Activated naive CD4-positive, alpha-beta T cell treated with Interleukin-2 at 50 U/mL for 16 hours (primary cell): ENCODE results near the gene PYGL.
A peak's percentile ranks its signal among the peaks of the same experiment; 100 is the strongest.
"Not testable (repeated sequence)": the region's sequence is repeated elsewhere in the genome, so short reads cannot be mapped to it uniquely, and the experiment has no call there.

Experiments
- DNase-seq: peaks from one replicate; pipeline ENCODE4 v3.0.0-alpha.2; 2020

Gene PYGL

GRCh38 chr14:50943943-50944646, at the start of gene PYGL:
PYGL (minus strand) TSS chr14:50944483; CDS start chr14:50944403, 80 bp downstream.
- peak; percentile 25 for DNase-seq

GRCh38 chr14:50985859-50986331, 41.6 kb upstream of the PYGL start:
- no peak for DNase-seq

DNA sequence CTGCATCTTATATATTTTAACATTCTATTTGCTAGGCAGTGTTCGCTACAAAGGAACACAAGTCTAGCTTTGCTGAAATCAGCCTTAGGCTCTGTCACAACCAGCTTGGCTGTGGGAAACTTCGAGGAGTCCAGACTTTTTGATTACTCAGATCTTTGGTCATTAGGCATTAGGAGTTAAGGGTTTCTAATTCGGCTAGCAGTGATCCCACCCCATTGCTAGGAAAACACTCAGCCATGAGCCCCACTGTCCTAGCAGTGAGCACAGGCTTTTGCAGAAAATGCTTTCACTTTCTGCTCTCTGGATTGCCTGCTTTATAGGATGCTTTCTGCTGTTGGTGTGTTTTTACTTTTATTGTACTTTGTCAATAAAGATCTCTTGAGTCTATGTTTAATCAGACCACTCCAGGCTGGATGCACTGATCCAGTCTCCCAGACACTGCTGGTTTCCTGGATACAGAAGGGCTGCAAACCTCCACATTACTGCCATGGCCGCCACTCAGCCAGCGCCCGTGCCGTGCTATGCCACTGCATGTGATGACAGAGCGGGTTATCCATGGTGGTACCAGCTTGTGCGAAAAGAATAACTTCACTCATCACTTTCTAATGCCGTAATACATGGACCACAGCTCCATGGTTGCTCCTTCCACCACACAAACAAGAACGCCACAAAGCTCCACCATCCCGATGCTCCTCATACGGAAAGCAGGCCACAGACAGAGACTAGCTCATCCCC, 41.0 kb upstream of the PYGL start:
- no peak for DNase-seq

GRCh38 chr14:50984036-50984710, 39.9 kb upstream of the PYGL start:
- no peak for DNase-seq

DNA sequence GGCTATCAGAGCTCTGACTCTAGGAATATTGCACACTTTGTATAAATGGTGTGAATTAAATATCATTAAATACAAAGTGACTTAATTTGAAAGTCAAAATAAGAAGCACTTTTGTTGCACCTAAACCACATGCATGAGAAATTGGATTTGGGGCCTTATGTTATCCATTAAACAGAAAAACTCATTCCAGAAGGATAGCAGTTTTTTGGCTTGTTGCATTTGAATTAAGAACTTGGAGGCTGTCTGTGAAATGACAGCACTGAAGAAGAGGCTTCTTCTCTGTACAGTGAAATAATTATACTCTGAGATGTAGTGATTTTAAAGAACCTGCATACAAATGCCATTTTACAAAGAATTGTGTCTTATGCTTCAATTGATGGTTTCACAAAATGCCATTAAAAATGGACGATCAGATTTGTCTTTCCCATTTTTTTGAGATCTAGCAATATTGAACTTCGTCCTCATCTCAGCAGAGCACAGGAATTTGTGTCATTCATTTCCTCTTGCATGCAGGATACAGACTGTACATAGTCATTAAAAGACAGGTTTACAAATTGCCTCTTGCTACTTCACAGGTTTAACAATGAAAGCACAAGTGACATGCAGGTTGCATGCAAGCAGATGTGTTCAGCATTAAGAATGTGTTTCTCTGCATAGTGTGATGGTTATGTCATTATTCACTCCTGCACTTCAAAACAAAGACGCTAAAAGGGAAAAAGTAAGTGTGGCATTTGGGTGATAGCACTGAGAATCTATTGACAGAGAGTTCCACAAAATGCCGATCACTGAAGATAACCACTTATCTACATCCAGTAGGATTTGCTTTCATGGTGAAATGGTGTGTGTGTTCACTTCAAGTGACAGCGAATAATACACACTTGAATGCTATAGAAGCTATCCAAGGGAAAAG, 35.9 kb upstream of the PYGL start:
- DNase-seq, result no peak

GRCh38 chr14:50978888-50979287, 34.6 kb upstream of the PYGL start:
- no peak for DNase-seq

- no peak for DNase-seq
Observed at GRCh38 chr14:50978529-50978871, 34.2 kb upstream of the PYGL start.

GRCh38 chr14:50977863-50978528, 33.7 kb upstream of the PYGL start:
- DNase-seq, result no peak

GRCh38 chr14:50974118-50974517, 29.8 kb upstream of the PYGL start:
- no peak for DNase-seq

- DNase-seq, result no peak
Observed at GRCh38 chr14:50972734-50973133, 28.5 kb upstream of the PYGL start.

- DNase-seq, result no peak
Observed at GRCh38 chr14:50970886-50971781, 26.9 kb upstream of the PYGL start.

DNA sequence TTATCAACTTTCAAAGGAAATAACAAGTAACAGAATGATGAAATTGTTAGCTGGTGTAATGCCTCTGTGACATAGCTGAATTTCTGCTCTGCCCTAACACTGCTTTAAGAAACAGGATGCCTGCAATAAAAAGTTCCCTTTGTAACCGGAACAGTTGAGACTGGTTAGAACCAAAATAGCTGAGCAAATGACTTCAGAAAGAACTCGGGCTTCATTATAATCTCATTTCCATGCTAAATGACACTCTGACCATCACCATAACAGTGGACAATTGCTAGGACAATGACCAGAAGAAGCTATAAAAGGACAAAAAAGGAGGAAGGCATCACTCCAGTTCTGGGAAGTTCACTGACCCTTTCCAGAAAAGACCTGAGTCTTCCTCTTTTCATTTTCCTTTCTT, 23.5 kb upstream of the PYGL start:
- DNase-seq, result no peak

- DNase-seq, result no peak
Observed at GRCh38 chr14:50967103-50967502, 22.8 kb upstream of the PYGL start.

GRCh38 chr14:50964683-50965390, 20.6 kb upstream of the PYGL start:
- no peak for DNase-seq

DNA sequence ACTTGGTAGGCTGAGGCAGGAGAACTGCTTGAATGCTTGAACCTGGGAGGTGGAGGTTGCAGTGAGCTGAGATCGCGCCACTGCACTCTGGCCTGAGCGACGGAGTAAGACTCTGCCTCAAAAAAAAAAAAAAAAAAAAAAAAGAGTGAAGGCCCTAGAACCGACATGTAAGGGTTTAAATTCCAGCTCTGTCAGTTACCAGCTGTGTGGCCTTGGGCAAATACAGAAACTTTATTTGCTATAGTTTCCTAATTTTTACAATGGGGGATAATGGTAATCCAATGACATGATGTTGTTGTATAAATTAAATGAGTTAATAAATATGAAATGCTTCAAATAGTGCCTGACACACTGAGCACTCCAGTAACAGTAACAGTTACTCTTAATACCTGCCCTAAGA, 19.6 kb upstream of the PYGL start:
- no peak for DNase-seq

DNA sequence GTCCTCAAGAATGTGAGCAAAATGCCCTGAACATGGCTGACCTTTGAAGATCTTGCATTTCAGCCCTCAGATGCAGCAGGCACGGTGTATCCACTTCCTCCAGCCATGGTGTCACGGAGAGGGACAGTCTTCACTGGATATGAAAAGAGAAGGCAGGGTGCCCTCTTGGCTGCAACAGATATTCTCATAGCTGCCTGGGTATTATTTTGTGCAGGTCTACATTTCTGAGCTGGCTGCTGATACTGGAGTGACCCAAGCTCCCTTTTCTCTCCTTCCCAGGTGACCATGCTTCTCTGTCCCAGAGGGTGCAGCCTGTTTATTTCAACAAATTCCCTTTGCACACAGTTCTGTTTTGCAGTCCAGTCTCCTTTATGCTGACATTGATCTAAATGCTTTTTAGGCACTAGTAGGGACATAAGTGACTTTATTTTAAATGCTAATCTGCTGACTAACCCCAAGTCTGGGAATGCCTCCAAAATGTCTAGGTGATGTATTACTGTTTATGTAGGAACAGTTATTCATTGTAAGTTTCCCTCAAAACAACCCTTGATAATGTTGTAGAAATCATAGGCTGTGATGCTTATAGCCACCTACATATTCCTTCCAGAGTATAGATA, 17.4 kb upstream of the PYGL start:
- no peak for DNase-seq

DNA sequence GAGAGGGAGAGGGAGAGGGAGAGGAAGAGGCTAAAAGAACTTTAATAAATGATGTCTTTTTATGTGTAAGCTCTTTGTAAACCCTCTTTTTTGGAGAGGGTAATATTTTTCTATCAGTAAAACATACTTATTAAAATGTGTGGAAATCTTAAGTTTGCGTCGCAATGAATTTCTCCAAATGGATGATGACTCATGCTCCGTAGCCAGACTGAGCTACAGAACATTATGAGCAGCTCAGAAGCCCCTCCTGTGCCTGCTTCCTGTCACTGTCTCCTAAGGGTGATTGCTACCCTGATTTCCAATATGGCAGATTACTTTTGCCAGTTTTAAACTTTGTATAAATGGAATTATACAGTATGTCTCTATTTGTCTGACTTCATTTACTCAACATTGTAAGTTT, 13.0 kb upstream of the PYGL start:
- DNase-seq, result no peak

- DNase-seq, result not testable (repeated sequence)
Observed at GRCh38 chr14:50956421-50956820, 12.1 kb upstream of the PYGL start.

DNA sequence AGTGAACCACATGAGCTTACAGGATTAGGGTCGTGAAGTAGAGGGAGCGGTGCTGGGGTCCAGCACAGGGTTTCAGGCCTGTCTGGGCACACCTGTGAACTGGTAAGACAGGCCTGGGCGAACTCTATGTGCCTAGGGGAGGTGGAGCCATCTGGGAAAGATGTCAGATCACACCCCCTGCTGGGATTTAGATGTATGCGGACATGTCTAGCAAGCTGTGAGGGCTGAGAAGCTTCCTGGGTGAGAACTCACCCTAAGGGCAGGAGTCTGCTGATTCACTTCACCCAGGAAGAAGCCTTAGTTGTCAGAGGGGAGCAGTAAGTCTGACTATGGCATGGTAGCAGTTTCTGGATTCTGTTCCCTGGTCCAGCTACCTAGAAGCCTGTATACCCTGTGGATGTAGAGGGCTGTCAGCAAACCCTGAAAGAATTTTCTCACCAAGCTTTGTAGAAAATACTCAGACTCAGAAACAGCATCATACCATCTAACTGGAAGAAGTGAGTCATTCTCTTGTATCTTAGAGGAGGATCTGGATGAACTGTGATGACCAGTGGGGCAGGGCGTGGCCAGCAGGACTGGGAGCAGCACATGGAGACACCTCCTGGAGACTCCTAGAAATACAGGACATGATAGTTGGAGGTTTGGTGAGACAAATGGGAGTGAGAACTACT, 11.2 kb upstream of the PYGL start:
- DNase-seq, result no peak
